Measurements from ENCODE around the gene PLXDC2. TPM values are rescaled to one million over a fixed set of nuclear protein-coding genes. Genes with fewer than 3 reads are reported as not detected.

PLXDC2 gene
- total RNA-seq, 2 experiments from 2014 or later, result not detected

GRCh38 chr10:20091698-20092097 lies 275.5 kb downstream of the PLXDC2 start:
- Mint-ChIP-seq H3K4me1 (ENCODE audit: low read depth) (no peaks in the 10 kb centered on the region), H3K36me3 (ENCODE audit: low read depth) (no peaks in the 10 kb centered on the region), H3K4me3 (no peak overlapping the region), H3K27me3 (no peaks in the 10 kb centered on the region), H3K9me3 (peaks cover 2% of the 10 kb centered on the region), H3K27ac (no peak overlapping the region)
- no peak for ATAC-seq
- no peak for TF ChIP-seq CTCF (IDR thresholded peaks at IDR 0.05)
- ChIA-PET POLR2A (no interaction called here), CTCF (no interaction called here)
- intact Hi-C loops (cut with micrococcal nuclease), result no loop called here
- no peak for DNase-seq

- Mint-ChIP-seq H3K4me3 (no peak overlapping the region), H3K4me1 (ENCODE audit: low read depth) (no peaks in the 10 kb centered on the region), H3K27me3 (no peaks in the 10 kb centered on the region), H3K36me3 (ENCODE audit: low read depth) (no peaks in the 10 kb centered on the region), H3K9me3 (peaks cover 4% of the 10 kb centered on the region), H3K27ac (no peak overlapping the region)
- ChIA-PET POLR2A (no interaction called here), CTCF (no interaction called here)
- intact Hi-C loops (cut with micrococcal nuclease), result no loop called here
- ATAC-seq, result no peak
- no peak for DNase-seq
- TF ChIP-seq CTCF (IDR thresholded peaks at IDR 0.05), result no peak
Observed at GRCh38 chr10:20093600-20093999, 277.4 kb downstream of the PLXDC2 start.

- TF ChIP-seq CTCF (IDR thresholded peaks at IDR 0.05), result no peak
- POLR2A ChIA-PET, result no interaction called here
- Mint-ChIP-seq H3K4me3 (no peak overlapping the region), H3K27me3 (no peaks in the 10 kb centered on the region), H3K4me1 (ENCODE audit: low read depth) (no peaks in the 10 kb centered on the region), H3K27ac (no peak overlapping the region), H3K9me3 (peaks cover 4% of the 10 kb centered on the region), H3K36me3 (ENCODE audit: low read depth) (no peaks in the 10 kb centered on the region)
- ATAC-seq (no peak), DNase-seq (no peak)
- CTCF ChIA-PET, result no interaction called here
- intact Hi-C loops (cut with micrococcal nuclease), result no loop called here
Observed at GRCh38 chr10:20094226-20094976, 278.2 kb downstream of the PLXDC2 start.

GRCh38 chr10:20100171-20100570 lies 283.9 kb downstream of the PLXDC2 start:
- no peak for DNase-seq
- POLR2A ChIA-PET, result no interaction called here
- peaks cover 2% of the 10 kb centered on the region for H3K9me3 Mint-ChIP-seq
- no peaks in the 10 kb centered on the region for H3K36me3 Mint-ChIP-seq (ENCODE audit: low read depth)
- no peaks in the 10 kb centered on the region for H3K4me1 Mint-ChIP-seq (ENCODE audit: low read depth)
- intact Hi-C loops (cut with micrococcal nuclease), result no loop called here
- H3K27ac Mint-ChIP-seq, result no peak overlapping the region
- no peak for TF ChIP-seq CTCF (IDR thresholded peaks at IDR 0.05)
- ATAC-seq, result no peak
- H3K27me3 Mint-ChIP-seq, result no peaks in the 10 kb centered on the region
- no peak overlapping the region for H3K4me3 Mint-ChIP-seq
- CTCF ChIA-PET, result no interaction called here

GRCh38 chr10:20105236-20105635 lies 289.0 kb downstream of the PLXDC2 start:
- Mint-ChIP-seq H3K4me1 (ENCODE audit: low read depth) (no peaks in the 10 kb centered on the region), H3K27ac (no peak overlapping the region), H3K27me3 (no peaks in the 10 kb centered on the region), H3K9me3 (no peaks in the 10 kb centered on the region), H3K36me3 (ENCODE audit: low read depth) (no peaks in the 10 kb centered on the region), H3K4me3 (no peak overlapping the region)
- TF ChIP-seq CTCF (IDR thresholded peaks at IDR 0.05), result no peak
- ChIA-PET POLR2A (no interaction called here), CTCF (interaction anchor here (0.7 kb wide), 1 partner anchor 10 kb away, joined by 3 read pairs; no protein-coding TSS in a partner anchor)
- ATAC-seq (no peak), DNase-seq (no peak)
- intact Hi-C loops (cut with micrococcal nuclease), result no loop called here
